ENCODE measurements around the gene PAK4. TPM values are rescaled to one million over a fixed set of nuclear protein-coding genes. Genes with fewer than 3 reads are reported as not detected.
"Not testable (repeated sequence)": the region's sequence is repeated elsewhere in the genome, so short reads cannot be mapped to it uniquely, and the experiment has no call there.

Gene PAK4
- polyA plus RNA-seq, 3 donors from 2014 or later, result 0.68 to 2.1 (median 1.5) TPM

- H3K27ac Mint-ChIP-seq, result no peak overlapping the region
- peaks cover 5 to 6% of the 10 kb centered on the region in 2 donors for H3K4me1 Mint-ChIP-seq
- no peak overlapping the region for H3K4me3 Mint-ChIP-seq
- H3K27me3 Mint-ChIP-seq (ENCODE audit: low read depth in 3 of 3), result peaks cover 3 to 7% (median 5%) of the 10 kb centered on the region in 3 donors
- no peaks in the 10 kb centered on the region for H3K36me3 Mint-ChIP-seq
- no peaks in the 10 kb centered on the region for H3K9me3 Mint-ChIP-seq
- no peak for DNase-seq
These were observed 13.9 kb upstream of the PAK4 start for GRCh38 chr19:39111593-39112199.

GRCh38 chr19:39112338-39112890, 13.2 kb upstream of the PAK4 start:
- Mint-ChIP-seq H3K9me3 (no peaks in the 10 kb centered on the region), H3K4me3 (no peak overlapping the region), H3K36me3 (no peaks in the 10 kb centered on the region), H3K4me1 (peaks cover 5 to 6% of the 10 kb centered on the region in 2 donors), H3K27ac (no peak overlapping the region), H3K27me3 (ENCODE audit: low read depth in 3 of 3) (peaks cover 3 to 7% (median 5%) of the 10 kb centered on the region in 3 donors)
- no peak for DNase-seq

GRCh38 chr19:39113199-39113598, 12.4 kb upstream of the PAK4 start:
- no peak for DNase-seq
- Mint-ChIP-seq H3K4me3 (no peak overlapping the region), H3K4me1 (peaks cover 5 to 6% of the 10 kb centered on the region in 2 donors), H3K27me3 (ENCODE audit: low read depth in 3 of 3) (peaks cover 3 to 7% (median 5%) of the 10 kb centered on the region in 3 donors), H3K36me3 (no peaks in the 10 kb centered on the region), H3K9me3 (no peaks in the 10 kb centered on the region), H3K27ac (no peak overlapping the region)

- Mint-ChIP-seq H3K27ac (no peak overlapping the region), H3K4me1 (peaks cover 5% of the 10 kb centered on the region in 2 donors), H3K4me3 (no peak overlapping the region), H3K27me3 (ENCODE audit: low read depth in 3 of 3) (peaks cover 3 to 7% (median 4%) of the 10 kb centered on the region in 3 donors), H3K9me3 (no peaks in the 10 kb centered on the region), H3K36me3 (no peaks in the 10 kb centered on the region)
- no peak for DNase-seq
These were observed 10.3 kb upstream of the PAK4 start for GRCh38 chr19:39115105-39115847.

- not testable (repeated sequence) for H3K27me3 Mint-ChIP-seq (ENCODE audit: low read depth in 3 of 3); DNase-seq; H3K4me1 Mint-ChIP-seq; H3K4me3 Mint-ChIP-seq; H3K36me3 Mint-ChIP-seq; H3K9me3 Mint-ChIP-seq; H3K27ac Mint-ChIP-seq
These were observed 8.6 kb upstream of the PAK4 start for GRCh38 chr19:39117023-39117422.

GRCh38 chr19:39119830-39120229, 5.8 kb upstream of the PAK4 start:
- Mint-ChIP-seq H3K27ac (no peak overlapping the region), H3K36me3 (peaks cover 0 to 3% (median 0%) of the 10 kb centered on the region in 3 donors), H3K27me3 (ENCODE audit: low read depth in 3 of 3) (peaks cover 2 to 8% (median 5%) of the 10 kb centered on the region in 3 donors), H3K4me1 (peaks cover 9 to 13% of the 10 kb centered on the region in 2 donors), H3K4me3 (no peak overlapping the region), H3K9me3 (no peaks in the 10 kb centered on the region)
- no peak for DNase-seq

GRCh38 chr19:39122934-39123731, 2.5 kb upstream of the PAK4 start:
- Mint-ChIP-seq H3K4me3 (peak overlapping the region in 1 of 5 donors; percentile 38), H3K27me3 (ENCODE audit: low read depth in 3 of 3) (peaks cover 8 to 14% (median 10%) of the 10 kb centered on the region in 3 donors), H3K36me3 (peaks cover 0 to 3% (median 0%) of the 10 kb centered on the region in 3 donors), H3K4me1 (peaks cover 30 to 37% of the 10 kb centered on the region in 2 donors), H3K9me3 (no peaks in the 10 kb centered on the region), H3K27ac (no peak overlapping the region)
- no peak for DNase-seq

- Mint-ChIP-seq H3K9me3 (no peaks in the 10 kb centered on the region), H3K27me3 (ENCODE audit: low read depth in 3 of 3) (peaks cover 8 to 14% (median 10%) of the 10 kb centered on the region in 3 donors), H3K4me1 (peaks cover 30 to 37% of the 10 kb centered on the region in 2 donors), H3K36me3 (peaks cover 0 to 3% (median 0%) of the 10 kb centered on the region in 3 donors), H3K4me3 (peak overlapping the region; percentile 59 to 85 (median 77)), H3K27ac (peak overlapping the region; percentile 29 to 84 (median 55))
- DNase-seq, result no peak
These were observed 1.3 kb upstream of the PAK4 start for GRCh38 chr19:39124136-39124764.

- peaks cover 0 to 3% (median 0%) of the 10 kb centered on the region in 3 donors for H3K36me3 Mint-ChIP-seq
- peak overlapping the region; percentile 89 to 99 (median 96) for H3K4me3 Mint-ChIP-seq
- H3K9me3 Mint-ChIP-seq, result no peaks in the 10 kb centered on the region
- no peak for DNase-seq
- H3K27ac Mint-ChIP-seq, result peak overlapping the region; percentile 87 to 99 (median 97)
- H3K27me3 Mint-ChIP-seq (ENCODE audit: low read depth in 3 of 3), result peaks cover 8 to 14% (median 10%) of the 10 kb centered on the region in 3 donors
- peaks cover 30 to 37% of the 10 kb centered on the region in 2 donors for H3K4me1 Mint-ChIP-seq
These were observed 410 bp upstream of the PAK4 start for GRCh38 chr19:39125199-39125553.

GRCh38 chr19:39126312-39127187, 964 bp downstream of the PAK4 start:
- Mint-ChIP-seq H3K4me3 (peak overlapping the region; percentile 89 to 99 (median 96)), H3K9me3 (no peaks in the 10 kb centered on the region), H3K27ac (peak overlapping the region; percentile 87 to 99 (median 97)), H3K27me3 (ENCODE audit: low read depth in 3 of 3) (peaks cover 8 to 14% (median 10%) of the 10 kb centered on the region in 3 donors), H3K4me1 (peaks cover 30 to 45% of the 10 kb centered on the region in 2 donors), H3K36me3 (no peaks in the 10 kb centered on the region)
- no peak for DNase-seq

GRCh38 chr19:39127812-39128515, 2.4 kb downstream of the PAK4 start:
- Mint-ChIP-seq H3K4me1 (peaks cover 38 to 51% of the 10 kb centered on the region in 2 donors), H3K4me3 (peak overlapping the region in 3 of 5 donors; percentile 22 to 42 (median 29)), H3K36me3 (no peaks in the 10 kb centered on the region), H3K9me3 (no peaks in the 10 kb centered on the region), H3K27me3 (ENCODE audit: low read depth in 3 of 3) (peaks cover 4 to 10% (median 9%) of the 10 kb centered on the region in 3 donors), H3K27ac (peak overlapping the region in 4 of 6 donors; percentile 23 to 81 (median 60))
- no peak for DNase-seq

GRCh38 chr19:39128516-39129079, 3.0 kb downstream of the PAK4 start:
- Mint-ChIP-seq H3K36me3 (no peaks in the 10 kb centered on the region), H3K27ac (peak overlapping the region in 1 of 6 donors; percentile 7), H3K27me3 (ENCODE audit: low read depth in 3 of 3) (peaks cover 4 to 10% (median 9%) of the 10 kb centered on the region in 3 donors), H3K9me3 (no peaks in the 10 kb centered on the region), H3K4me1 (peaks cover 39 to 55% of the 10 kb centered on the region in 2 donors), H3K4me3 (no peak overlapping the region)
- no peak for DNase-seq

All from immature natural killer cell (primary cell).